Measurements from ENCODE around the gene ADD2. TPM values are rescaled to one million over a fixed set of nuclear protein-coding genes. Genes with fewer than 3 reads are reported as not detected.

Gene ADD2
- total and polyA plus RNA-seq, 2 donors (not counting 1 experiment from before 2014, with no cell fraction given): 15.9 to 21.7 TPM

DNA sequence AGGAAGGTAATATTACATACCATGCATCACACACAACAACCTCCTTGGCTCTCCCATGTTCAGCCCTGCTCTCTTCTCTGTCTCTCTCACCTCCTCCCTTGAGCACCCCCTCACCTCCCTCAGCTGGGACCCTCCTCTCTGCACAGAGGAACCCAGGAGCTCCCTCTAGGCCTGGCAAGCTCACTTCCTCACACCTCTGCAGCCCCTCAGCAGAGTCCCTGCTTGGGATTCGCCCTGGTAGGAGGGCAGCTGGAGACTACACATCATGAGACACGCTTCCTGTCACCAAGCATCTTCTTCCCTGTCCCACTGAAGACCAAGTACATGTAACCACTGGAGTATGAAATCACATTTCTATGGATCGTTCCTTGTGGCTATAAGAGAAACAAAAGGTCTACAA is 51.0 kb downstream of the ADD2 start:
- WGBS (ENCODE audit: insufficient coverage): 100% methylated on average over 1 of the region's 3 CpGs
- Mint-ChIP-seq H3K27me3 (peaks cover 6% of the 10 kb centered on the region), H3K4me1 (no peaks in the 10 kb centered on the region), H3K4me3 (no peak overlapping the region), H3K9me3 (ENCODE audit: insufficient read depth) (no peaks in the 10 kb centered on the region), H3K27ac (no peak overlapping the region)
- no peak overlapping the region for H3K4me2 ChIP-seq (replicated peaks; ENCODE audit: low read depth, low read length, poor library complexity, severe bottlenecking)
- ChIA-PET POLR2A (no interaction called here), CTCF (no interaction called here)
- no peak overlapping the region for H2AFZ ChIP-seq (ENCODE audit: insufficient read depth, low read depth, low read length, poor library complexity, severe bottlenecking)
- H3K9me3 ChIP-seq (ENCODE audit: control extremely low read depth in 1 of 3, control insufficient read depth in 2 of 3, insufficient read depth in 1 of 3, low read length in 2 of 3): no peaks in the 10 kb centered on the region
- intact Hi-C loops (cut with micrococcal nuclease): no loop called here
- H3K27me3 ChIP-seq (replicated peaks in 1 of 4; ENCODE audit: control extremely low read depth in 1 of 4, control insufficient read depth in 3 of 4, insufficient read depth in 4 of 4, low read length in 3 of 4): peaks cover 0 to 2% (median 0%) of the 10 kb centered on the region in 4 experiments
- no peak for ATAC-seq (ENCODE audit: low read depth)
- peaks cover 57% of the 10 kb centered on the region for H4K20me1 ChIP-seq (ENCODE audit: control insufficient read depth, insufficient read depth, low read length, poor library complexity, severe bottlenecking)
- H3K9ac ChIP-seq (ENCODE audit: low read length): no peak overlapping the region
- H3K4me3 ChIP-seq (ENCODE audit: control extremely low read depth in 1 of 5, extremely low read depth in 1 of 5, insufficient read depth in 1 of 5, low read depth in 2 of 5, low read length in 4 of 5): no peak overlapping the region
- H3K79me2 ChIP-seq (ENCODE audit: control insufficient read depth, insufficient read depth, low read length): no peaks in the 10 kb centered on the region
- no peak for DNase-seq
- no peak for TF ChIP-seq EZH2 (IDR thresholded peaks at IDR 0.05; ENCODE audit: borderline replicate concordance, insufficient read depth, low read depth, low read length, poor library complexity, severe bottlenecking)
- TF ChIP-seq, protein P1, sequence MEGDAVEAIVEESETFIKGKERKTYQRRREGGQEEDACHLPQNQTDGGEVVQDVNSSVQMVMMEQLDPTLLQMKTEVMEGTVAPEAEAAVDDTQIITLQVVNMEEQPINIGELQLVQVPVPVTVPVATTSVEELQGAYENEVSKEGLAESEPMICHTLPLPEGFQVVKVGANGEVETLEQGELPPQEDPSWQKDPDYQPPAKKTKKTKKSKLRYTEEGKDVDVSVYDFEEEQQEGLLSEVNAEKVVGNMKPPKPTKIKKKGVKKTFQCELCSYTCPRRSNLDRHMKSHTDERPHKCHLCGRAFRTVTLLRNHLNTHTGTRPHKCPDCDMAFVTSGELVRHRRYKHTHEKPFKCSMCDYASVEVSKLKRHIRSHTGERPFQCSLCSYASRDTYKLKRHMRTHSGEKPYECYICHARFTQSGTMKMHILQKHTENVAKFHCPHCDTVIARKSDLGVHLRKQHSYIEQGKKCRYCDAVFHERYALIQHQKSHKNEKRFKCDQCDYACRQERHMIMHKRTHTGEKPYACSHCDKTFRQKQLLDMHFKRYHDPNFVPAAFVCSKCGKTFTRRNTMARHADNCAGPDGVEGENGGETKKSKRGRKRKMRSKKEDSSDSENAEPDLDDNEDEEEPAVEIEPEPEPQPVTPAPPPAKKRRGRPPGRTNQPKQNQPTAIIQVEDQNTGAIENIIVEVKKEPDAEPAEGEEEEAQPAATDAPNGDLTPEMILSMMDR (IDR thresholded peaks at IDR 0.05): no peak
- no peaks in the 10 kb centered on the region for H3K4me1 ChIP-seq (ENCODE audit: control insufficient read depth in 2 of 2, insufficient read depth in 2 of 2, low read length in 2 of 2)
- no peaks in the 10 kb centered on the region for H3K36me3 ChIP-seq (replicated peaks in 1 of 2; ENCODE audit: control extremely low read depth in 1 of 2, control insufficient read depth in 1 of 2, extremely low read depth in 1 of 2, insufficient read depth in 2 of 2, low read length in 1 of 2)
- H3K27ac ChIP-seq (ENCODE audit: low read length in 2 of 2): no peak overlapping the region

DNA sequence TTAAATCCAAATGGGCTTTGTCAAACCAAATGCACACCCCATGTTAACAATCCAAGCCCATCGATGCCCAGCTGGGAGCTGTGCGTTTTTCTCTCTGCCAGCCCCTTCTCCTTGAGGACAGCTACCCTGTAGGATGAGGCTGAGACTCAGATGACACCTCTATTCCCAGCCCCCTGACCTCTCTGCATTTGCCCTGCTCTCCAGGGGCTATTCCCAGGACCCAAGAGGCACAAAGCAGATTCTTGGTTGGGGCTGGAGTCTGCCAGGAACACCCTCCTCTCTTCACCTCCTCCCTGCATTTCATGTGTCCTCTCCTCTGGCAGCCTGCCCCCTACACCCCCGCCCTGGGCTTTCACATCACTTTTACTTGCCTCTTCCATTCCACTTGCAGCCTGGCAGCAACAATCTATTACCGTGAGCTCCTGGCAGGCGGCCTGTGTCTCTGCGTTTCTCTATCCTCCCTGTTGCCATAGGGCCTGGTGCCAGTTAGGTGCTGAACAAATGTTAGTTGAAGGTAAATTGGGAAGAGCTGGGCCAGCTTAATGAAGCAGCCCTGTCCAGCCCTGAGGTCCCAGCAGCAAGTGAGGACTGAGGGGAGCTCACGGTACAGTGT is 51.8 kb downstream of the ADD2 start:
- Histone ChIP-seq H3K4me2 (replicated peaks; ENCODE audit: low read depth, low read length, poor library complexity, severe bottlenecking) (no peak overlapping the region), H3K36me3 (replicated peaks in 1 of 2; ENCODE audit: control extremely low read depth in 1 of 2, control insufficient read depth in 1 of 2, extremely low read depth in 1 of 2, insufficient read depth in 2 of 2, low read length in 1 of 2) (peaks cover 0 to 6% of the 10 kb centered on the region in 2 experiments), H3K9ac (ENCODE audit: low read length) (no peak overlapping the region), H3K27ac (ENCODE audit: low read length in 2 of 2) (no peak overlapping the region), H4K20me1 (ENCODE audit: control insufficient read depth, insufficient read depth, low read length, poor library complexity, severe bottlenecking) (peaks cover 55% of the 10 kb centered on the region), H3K4me3 (ENCODE audit: control extremely low read depth in 1 of 5, extremely low read depth in 1 of 5, insufficient read depth in 1 of 5, low read depth in 2 of 5, low read length in 4 of 5) (no peak overlapping the region), H3K9me3 (ENCODE audit: control extremely low read depth in 1 of 3, control insufficient read depth in 2 of 3, insufficient read depth in 1 of 3, low read length in 2 of 3) (no peaks in the 10 kb centered on the region), H2AFZ (ENCODE audit: insufficient read depth, low read depth, low read length, poor library complexity, severe bottlenecking) (no peak overlapping the region), H3K4me1 (ENCODE audit: control insufficient read depth in 2 of 2, insufficient read depth in 2 of 2, low read length in 2 of 2) (no peaks in the 10 kb centered on the region), H3K27me3 (replicated peaks in 1 of 4; ENCODE audit: control extremely low read depth in 1 of 4, control insufficient read depth in 3 of 4, insufficient read depth in 4 of 4, low read length in 3 of 4) (peaks cover 0 to 2% (median 0%) of the 10 kb centered on the region in 4 experiments), H3K79me2 (ENCODE audit: control insufficient read depth, insufficient read depth, low read length) (no peaks in the 10 kb centered on the region)
- ATAC-seq (ENCODE audit: low read depth) (no peak), DNase-seq (no peak)
- Mint-ChIP-seq H3K9me3 (ENCODE audit: insufficient read depth) (no peaks in the 10 kb centered on the region), H3K4me1 (no peaks in the 10 kb centered on the region), H3K27me3 (peaks cover 6% of the 10 kb centered on the region), H3K27ac (no peak overlapping the region), H3K4me3 (no peak overlapping the region)
- ChIA-PET POLR2A (no interaction called here), CTCF (no interaction called here)
- 89% methylated on average over 7 of the region's 7 CpGs for WGBS (ENCODE audit: insufficient coverage)
- TF ChIP-seq, protein P1 (IDR thresholded peaks at IDR 0.05): no peak
- TF ChIP-seq EZH2 (IDR thresholded peaks at IDR 0.05; ENCODE audit: borderline replicate concordance, insufficient read depth, low read depth, low read length, poor library complexity, severe bottlenecking): no peak
- intact Hi-C loops (cut with micrococcal nuclease): no loop called here

Data from B cell (primary cell).